Measurements from ENCODE around the gene RXFP4.
"Not testable (repeated sequence)": the region's sequence is repeated elsewhere in the genome, so short reads cannot be mapped to it uniquely, and the experiment has no call there.

The RXFP4 gene

GRCh38 chr1:155978973-155979429 is 37.6 kb downstream of the RXFP4 start:
- peak in 1 of 2 experiments; percentile 53 for DNase-seq

GRCh38 chr1:155979597-155980343 is 38.3 kb downstream of the RXFP4 start:
- DNase-seq: no peak

GRCh38 chr1:155981266-155982088 is 40.0 kb downstream of the RXFP4 start:
- DNase-seq: no peak

GRCh38 chr1:155982106-155982505 is 40.7 kb downstream of the RXFP4 start:
- DNase-seq: peak in 1 of 2 experiments; percentile 32

- peak; percentile 100 for DNase-seq
These were observed 42.0 kb downstream of the RXFP4 start for GRCh38 chr1:155983191-155984024.

GRCh38 chr1:155984341-155984740 is 42.9 kb downstream of the RXFP4 start:
- DNase-seq: peak; percentile 99 to 100

- not testable (repeated sequence) for DNase-seq
These were observed 43.6 kb downstream of the RXFP4 start for GRCh38 chr1:155984903-155985645.

- peak; percentile 64 to 92 for DNase-seq
These were observed 48.0 kb downstream of the RXFP4 start for GRCh38 chr1:155989242-155990004.

- no peak for DNase-seq
These were observed 48.7 kb downstream of the RXFP4 start for GRCh38 chr1:155990005-155990739.
